Fibroblast of lung (primary cell): ENCODE results near the gene DCUN1D1.

Experiments used
- CTCF ChIP-seq, 2 donors: IDR thresholded peaks in 1 of 2; conservative IDR thresholded peaks in 1 of 2; 1 replicate in 1 of 2; 2 replicates in 1 of 2; pipeline ENCODE4 v1.5.1; 2011 to 2012; ENCODE audit warnings: low read length in 2 of 2, control low read depth in 1 of 2, inconsistent platforms in 1 of 2, low read depth in 1 of 2, mild to moderate bottlenecking in 1 of 2
- EZH2 ChIP-seq: IDR thresholded peaks from 2 replicates; pipeline ENCODE4 v1.5.1; 2012; ENCODE audit warnings: low read length, control low read depth, mild to moderate bottlenecking; ENCODE audit errors: missing control alignments

- TF ChIP-seq CTCF (conservative IDR thresholded peaks at IDR 0.05 in 1 of 2, IDR thresholded peaks at IDR 0.05 in 1 of 2; ENCODE audit: low read depth in 1 of 2, low read length in 2 of 2) (no peak), EZH2 (no peak)
Observed at GRCh38 chr3:182896553-182896952, 83.8 kb downstream of the DCUN1D1 start.
